Pancreas (tissue), 10 donors: ENCODE results near the gene FAXDC2. TPM values are rescaled to one million over a fixed set of nuclear protein-coding genes. Genes with fewer than 3 reads are reported as not detected.

Source experiments
- ATAC-seq, 4 donors: fragments of 200-7000 bp; cut with Tn5 transposase; one replicate each; pipeline versions ENCODE4 v1.8.0 to v1.9.1; 2020; ENCODE audit warnings: mild to moderate bottlenecking in 4 of 4, moderate library complexity in 4 of 4
- DNase-seq, 6 donors: peaks; one replicate each; pipeline ENCODE4 v3.0.0-alpha.2; 2020
- FAIRE-seq: peaks from 2 replicates; lab custom pipeline; 2012; peaks lifted over from hg19 to GRCh38; lab: Jason Lieb, UNC
- H3K27ac ChIP-seq, 4 donors: fragments of 200-600 bp; sonication (generic); 1 replicate in 3 of 4; 2 replicates in 1 of 4; pipeline versions ENCODE4 v1.5.0 to v1.8.0; 2020
- H3K27me3 ChIP-seq, 4 donors: fragments of 200-600 bp; one replicate each; pipeline ENCODE4 v1.8.0; 2021
- H3K36me3 ChIP-seq, 3 donors: fragments of 200-600 bp; sonication (generic) in 1 of 3; one replicate each; pipeline versions ENCODE4 v1.5.0 to v1.8.0; 2020 to 2021
- H3K4me1 ChIP-seq, 3 donors: fragments of 200-600 bp; one replicate each; pipeline ENCODE4 v1.8.0; 2021
- H3K4me3 ChIP-seq, 4 donors: fragments of 200-600 bp; sonication (generic) in 2 of 4; one replicate each; pipeline versions ENCODE4 v1.5.0 to v1.8.0; 2020 to 2021
- H3K9me3 ChIP-seq, 4 donors: fragments of 200-600 bp; one replicate each; pipeline ENCODE4 v1.8.0; 2021
- WGBS, 2 donors: extraction: QIAGEN DNeasy Blood & Tissue Kit; methylation state at CpG; one replicate each; pipeline ENCODE4 v1.1.7; 2013; 5-methylcytosine and 5-hydroxymethylcytosine counted together
- intact Hi-C, 3 donors: fragments of 100-400 bp; cut with DNase I; formaldehyde crosslinking; loops; one replicate each; pipeline versions ENCODE4 v1.11.1 to v1.14.2; 2022
- polyA plus RNA-seq, 2 donors: library from polyadenylated mRNA; stranded (reverse); fragments of 200-250 nt; gene quantifications; one replicate each; pipeline ENCODE4 v1.2.3, GENCODE V29; 2013
- total RNA-seq, 6 donors: library from RNA; stranded (reverse); fragmentation: NEBNext Ultra II Directional in 4 of 6; extraction: Animal tissue kit (Norgen Biotek cat#: 25700) in 4 of 6; gene quantifications; one replicate each; pipeline versions ENCODE4 v1.2.1 to v1.2.4, GENCODE V29; 2021 to 2023
- TF ChIP-seq, protein P1 (sequence below), 4 donors: fragments of 200-600 bp; sonication (generic) in 3 of 4; IDR thresholded peaks; one replicate each; pipeline versions ENCODE4 v1.5.0 to v1.8.0; 2021; ENCODE audit warnings: antibody characterized with exemption in 4 of 4
- donor health status: healthy with polysubstance abuse.
- donor health status: DM: no; HTN: no; CAD: no; lungs with moderate emphysema.
- donor health status: DM: no; HTN: no; CAD: no.
- donor health status: control.
- donor health status: control.
- donor health status: Bipolar disorder and iron deficiency.
- donor health status: DM: yes; HTN: yes; CAD: no.
- donor health status: DM: no; HTN: no; CAD: no.
- donor health status: DM: no; HTN: no; CAD: no.
- donor health status: DM: yes; HTN: yes; CAD: no.

FAXDC2 gene
- total and polyA plus RNA-seq, 8 donors, result 2.0 to 11.8 (median 4.7) TPM

DNA sequence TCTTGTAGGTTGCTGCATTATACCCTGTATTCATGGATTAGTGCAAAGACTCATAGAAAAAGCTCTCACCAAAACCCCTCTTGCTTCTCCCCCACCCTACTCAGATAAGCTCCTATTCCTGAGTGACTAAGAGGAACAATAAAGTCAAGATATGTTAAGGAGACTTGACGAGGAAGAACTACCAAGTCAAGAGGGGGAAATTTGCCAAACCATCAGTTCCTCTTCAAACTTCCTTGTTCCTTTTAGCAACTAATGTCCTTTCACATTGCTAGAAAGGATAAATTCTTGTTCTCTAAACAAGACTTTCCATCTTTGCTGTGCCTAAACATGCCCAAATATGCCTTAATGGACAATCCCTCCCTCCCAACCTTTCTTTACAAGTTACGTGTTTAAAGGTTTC lies 35.0 kb upstream of the FAXDC2 start:
- Histone ChIP-seq H3K9me3 (no peaks in the 10 kb centered on the region), H3K27ac (no peak overlapping the region), H3K27me3 (no peaks in the 10 kb centered on the region), H3K4me1 (no peaks in the 10 kb centered on the region), H3K36me3 (peaks cover 0 to 43% (median 34%) of the 10 kb centered on the region in 3 donors), H3K4me3 (no peak overlapping the region)
- intact Hi-C loops, result no loop called here
- DNase-seq (no peak), ATAC-seq (no peak), FAIRE-seq (no peak)
- 93 to 96% methylated on average over 2 of the region's 2 CpGs for WGBS, 2 donors
- TF ChIP-seq, protein P1, sequence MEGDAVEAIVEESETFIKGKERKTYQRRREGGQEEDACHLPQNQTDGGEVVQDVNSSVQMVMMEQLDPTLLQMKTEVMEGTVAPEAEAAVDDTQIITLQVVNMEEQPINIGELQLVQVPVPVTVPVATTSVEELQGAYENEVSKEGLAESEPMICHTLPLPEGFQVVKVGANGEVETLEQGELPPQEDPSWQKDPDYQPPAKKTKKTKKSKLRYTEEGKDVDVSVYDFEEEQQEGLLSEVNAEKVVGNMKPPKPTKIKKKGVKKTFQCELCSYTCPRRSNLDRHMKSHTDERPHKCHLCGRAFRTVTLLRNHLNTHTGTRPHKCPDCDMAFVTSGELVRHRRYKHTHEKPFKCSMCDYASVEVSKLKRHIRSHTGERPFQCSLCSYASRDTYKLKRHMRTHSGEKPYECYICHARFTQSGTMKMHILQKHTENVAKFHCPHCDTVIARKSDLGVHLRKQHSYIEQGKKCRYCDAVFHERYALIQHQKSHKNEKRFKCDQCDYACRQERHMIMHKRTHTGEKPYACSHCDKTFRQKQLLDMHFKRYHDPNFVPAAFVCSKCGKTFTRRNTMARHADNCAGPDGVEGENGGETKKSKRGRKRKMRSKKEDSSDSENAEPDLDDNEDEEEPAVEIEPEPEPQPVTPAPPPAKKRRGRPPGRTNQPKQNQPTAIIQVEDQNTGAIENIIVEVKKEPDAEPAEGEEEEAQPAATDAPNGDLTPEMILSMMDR (IDR thresholded peaks at IDR 0.05), result no peak

DNA sequence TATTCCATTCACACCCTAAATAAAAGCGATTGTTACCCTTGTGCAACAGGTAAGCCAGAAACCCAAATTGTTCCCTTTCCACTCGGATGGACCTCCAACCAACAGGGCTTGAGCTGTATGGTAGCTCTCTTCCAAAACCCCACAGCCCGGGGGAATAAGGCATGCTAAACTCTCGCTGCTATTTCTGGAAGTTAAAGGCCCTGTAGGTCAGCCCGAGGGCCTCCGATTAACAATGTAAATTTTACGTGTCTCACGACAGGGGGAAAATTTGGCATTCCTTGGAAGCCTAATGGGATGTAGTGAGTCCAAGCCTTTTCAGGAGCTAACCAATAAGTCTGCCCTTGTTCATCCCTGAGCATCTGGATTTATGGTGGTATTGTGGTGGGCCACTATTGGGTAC lies 34.0 kb upstream of the FAXDC2 start:
- H3K27me3 ChIP-seq, result no peaks in the 10 kb centered on the region
- 96 to 97% methylated on average over 8 of the region's 8 CpGs for WGBS, 2 donors
- H3K4me3 ChIP-seq, result no peak overlapping the region
- no peak for DNase-seq
- no peak for FAIRE-seq
- H3K36me3 ChIP-seq, result peaks cover 0 to 36% (median 27%) of the 10 kb centered on the region in 3 donors
- H3K4me1 ChIP-seq, result no peaks in the 10 kb centered on the region
- TF ChIP-seq, protein P1 (IDR thresholded peaks at IDR 0.05), result no peak
- ATAC-seq, result no peak
- intact Hi-C loops, result no loop called here
- H3K9me3 ChIP-seq, result no peaks in the 10 kb centered on the region
- no peak overlapping the region for H3K27ac ChIP-seq

DNA sequence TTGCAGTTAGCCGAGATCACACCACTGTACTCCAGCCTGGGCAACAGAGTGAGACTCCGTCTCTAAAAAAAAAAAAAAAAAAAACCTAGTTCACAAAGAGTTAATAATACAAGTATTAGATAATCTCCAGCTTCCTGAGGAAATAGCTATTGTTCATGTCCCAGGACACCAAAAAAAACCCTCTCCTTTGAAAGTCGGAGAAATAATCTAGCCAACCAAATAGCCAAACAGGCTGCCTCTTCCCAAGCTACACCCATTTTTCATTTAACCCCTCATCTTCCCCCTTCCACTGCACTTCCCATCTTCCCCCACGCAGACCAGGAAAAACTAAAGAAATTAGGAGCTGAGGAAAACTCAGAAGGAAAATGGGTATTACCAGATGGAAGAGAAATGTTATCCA lies 31.6 kb upstream of the FAXDC2 start:
- FAIRE-seq, result no peak
- Histone ChIP-seq H3K27ac (no peak overlapping the region), H3K36me3 (peaks cover 0 to 12% (median 11%) of the 10 kb centered on the region in 3 donors), H3K4me1 (no peaks in the 10 kb centered on the region), H3K4me3 (no peak overlapping the region), H3K9me3 (no peaks in the 10 kb centered on the region), H3K27me3 (no peaks in the 10 kb centered on the region)
- WGBS, 2 donors, result 75 to 77% methylated on average over 4 of the region's 4 CpGs
- no peak for ATAC-seq
- DNase-seq, result no peak
- TF ChIP-seq, protein P1 (IDR thresholded peaks at IDR 0.05), result no peak
- intact Hi-C loops, result no loop called here

- no peaks in the 10 kb centered on the region for H3K4me1 ChIP-seq
- DNase-seq (no peak), FAIRE-seq (no peak), ATAC-seq (no peak)
- no peaks in the 10 kb centered on the region for H3K9me3 ChIP-seq
- H3K27me3 ChIP-seq, result no peaks in the 10 kb centered on the region
- intact Hi-C loops, result no loop called here
- H3K4me3 ChIP-seq, result no peak overlapping the region
- 94 to 97% methylated on average over 14 of the region's 14 CpGs for WGBS, 2 donors
- H3K36me3 ChIP-seq, result peaks cover 0 to 24% (median 17%) of the 10 kb centered on the region in 3 donors
- TF ChIP-seq, protein P1 (IDR thresholded peaks at IDR 0.05), result no peak
- H3K27ac ChIP-seq, result no peak overlapping the region
Measured at GRCh38 chr5:154878642-154879335, 28.4 kb upstream of the FAXDC2 start.

- H3K4me3 ChIP-seq, result no peak overlapping the region
- H3K27me3 ChIP-seq, result no peaks in the 10 kb centered on the region
- 85 to 88% methylated on average over 5 of the region's 5 CpGs for WGBS, 2 donors
- FAIRE-seq, result no peak
- ATAC-seq, result no peak
- no peaks in the 10 kb centered on the region for H3K4me1 ChIP-seq
- intact Hi-C loops, result no loop called here
- peaks cover 0 to 53% (median 23%) of the 10 kb centered on the region in 3 donors for H3K36me3 ChIP-seq
- TF ChIP-seq, protein P1 (IDR thresholded peaks at IDR 0.05), result no peak
- no peaks in the 10 kb centered on the region for H3K9me3 ChIP-seq
- no peak for DNase-seq
- no peak overlapping the region for H3K27ac ChIP-seq
Measured at GRCh38 chr5:154873791-154874331, 23.5 kb upstream of the FAXDC2 start.
